Stomach (tissue), 9 donors: ENCODE measurements around the gene LIN7A. TPM values are rescaled to one million over a fixed set of nuclear protein-coding genes. Genes with fewer than 3 reads are reported as not detected.

Experiments
- DNase-seq, 2 donors: peaks; one replicate each; pipeline versions ENCODE4 v3.0.0 to v3.0.0-alpha.2; 2013 to 2019
- H3K27ac ChIP-seq, 5 donors: fragments of 200-600 bp in 4 of 5; sonication (generic) in 4 of 5; one replicate each; pipeline ENCODE4 v1.5.1; 2013 to 2019; ENCODE audit warnings: mild to moderate bottlenecking in 1 of 5, moderate library complexity in 1 of 5
- H3K27me3 ChIP-seq, 3 donors: fragments of 200-600 bp; sonication (generic); one replicate each; pipeline ENCODE4 v1.5.1; 2017 to 2019; ENCODE audit warnings: mixed run types in 1 of 3
- H3K36me3 ChIP-seq, 4 donors: fragments of 200-600 bp; sonication (generic); 1 replicate in 3 of 4; 2 replicates in 1 of 4; pipeline ENCODE4 v1.5.1; 2016 to 2019
- H3K4me1 ChIP-seq, 4 donors: fragments of 200-600 bp; sonication (generic); one replicate each; pipeline ENCODE4 v1.5.1; 2016 to 2019
- H3K4me3 ChIP-seq, 4 donors: fragments of 200-600 bp; sonication (generic) in 3 of 4; one replicate each; pipeline ENCODE4 v1.5.1; 2016 to 2019; ENCODE audit warnings: mild to moderate bottlenecking in 1 of 4
- H3K9me3 ChIP-seq, 4 donors: fragments of 200-600 bp; sonication (generic); one replicate each; pipeline ENCODE4 v1.5.1; 2016 to 2019
- EP300 ChIP-seq: sonication (generic); formaldehyde crosslinking; IDR thresholded peaks from one replicate; pipeline ENCODE4 v1.6.1; 2017; ENCODE audit warnings: antibody characterized with exemption
- POLR2A ChIP-seq, 4 donors: fragments of 450-650 bp; IDR thresholded peaks; one replicate each; pipeline ENCODE4 v1.6.1; 2016; ENCODE audit warnings: antibody characterized with exemption in 4 of 4, control low read depth in 2 of 4, mild to moderate bottlenecking in 1 of 4, moderate library complexity in 1 of 4
- POLR2AphosphoS5 ChIP-seq, 3 donors: sonication (generic); formaldehyde crosslinking; IDR thresholded peaks; one replicate each; pipeline ENCODE4 v1.6.1; 2016; ENCODE audit warnings: antibody characterized with exemption in 3 of 3
- WGBS, 5 donors: extraction: QIAGEN DNeasy Blood & Tissue Kit in 3 of 5; methylation state at CpG; one replicate each; pipeline versions ENCODE4 v1.1.5 to v1.1.7; 2013 to 2018; 5-methylcytosine and 5-hydroxymethylcytosine counted together
- intact Hi-C: fragments of 100-400 bp; cut with DNase I; formaldehyde crosslinking; loops from one replicate; pipeline ENCODE4 v1.15.1; 2023; ENCODE audit warnings: low total_unique reads
- polyA plus RNA-seq, 3 donors: library from polyadenylated mRNA; stranded (reverse); fragments of 200-250 nt; gene quantifications; one replicate each; pipeline ENCODE4 v1.2.3, GENCODE V29; 2013
- total RNA-seq, 5 donors: library from RNA; depleted of rRNA; stranded (reverse); fragments of >200 nt; gene quantifications; one replicate each; pipeline versions ENCODE4 v1.1.0 to v1.2.3, GENCODE V29; 2014 to 2016
- TF ChIP-seq, protein P1 (sequence below), 7 experiments: fragments of 450-650 bp in 4 of 7; fragments of 200-600 bp in 3 of 7; sonication (generic) in 3 of 7; IDR thresholded peaks; one replicate each; pipeline ENCODE4 v1.5.1; 2016 to 2019; ENCODE audit warnings: antibody characterized with exemption in 7 of 7, control low read depth in 2 of 7, mild to moderate bottlenecking in 1 of 7
- donor health status: healthy with polysubstance abuse.
- donor health status: Bipolar disorder and iron deficiency.
- donor health status: healthy.

LIN7A gene
- total and polyA plus RNA-seq, 8 donors: 0.45 to 163 (median 2.7) TPM

DNA sequence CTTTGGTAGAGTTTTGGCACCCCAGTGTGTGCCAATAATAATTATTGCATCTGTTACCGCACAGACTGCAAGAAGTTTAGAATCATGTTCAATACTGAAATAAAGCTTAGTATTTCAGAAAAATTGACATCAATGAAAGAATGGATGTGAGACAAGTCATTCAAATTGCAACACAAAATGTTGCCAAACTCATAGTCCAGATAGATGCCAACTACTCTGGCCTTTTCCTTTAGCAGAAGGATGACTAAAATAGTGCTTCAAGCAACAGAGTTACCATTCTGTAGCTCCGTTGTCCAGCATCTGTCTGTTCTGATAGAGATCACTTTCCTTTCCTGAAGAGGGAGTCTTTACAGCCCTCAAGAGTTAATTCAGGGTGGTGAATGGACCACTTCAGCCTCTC is 77.5 kb downstream of the LIN7A start:
- no peak for DNase-seq
- H3K4me3 ChIP-seq: no peak overlapping the region
- intact Hi-C loops: no loop called here
- no peak overlapping the region for H3K27ac ChIP-seq
- 77 to 90% (median 83%) methylated on average over 2 of the region's 2 CpGs for WGBS, 5 donors
- TF ChIP-seq, protein P1, sequence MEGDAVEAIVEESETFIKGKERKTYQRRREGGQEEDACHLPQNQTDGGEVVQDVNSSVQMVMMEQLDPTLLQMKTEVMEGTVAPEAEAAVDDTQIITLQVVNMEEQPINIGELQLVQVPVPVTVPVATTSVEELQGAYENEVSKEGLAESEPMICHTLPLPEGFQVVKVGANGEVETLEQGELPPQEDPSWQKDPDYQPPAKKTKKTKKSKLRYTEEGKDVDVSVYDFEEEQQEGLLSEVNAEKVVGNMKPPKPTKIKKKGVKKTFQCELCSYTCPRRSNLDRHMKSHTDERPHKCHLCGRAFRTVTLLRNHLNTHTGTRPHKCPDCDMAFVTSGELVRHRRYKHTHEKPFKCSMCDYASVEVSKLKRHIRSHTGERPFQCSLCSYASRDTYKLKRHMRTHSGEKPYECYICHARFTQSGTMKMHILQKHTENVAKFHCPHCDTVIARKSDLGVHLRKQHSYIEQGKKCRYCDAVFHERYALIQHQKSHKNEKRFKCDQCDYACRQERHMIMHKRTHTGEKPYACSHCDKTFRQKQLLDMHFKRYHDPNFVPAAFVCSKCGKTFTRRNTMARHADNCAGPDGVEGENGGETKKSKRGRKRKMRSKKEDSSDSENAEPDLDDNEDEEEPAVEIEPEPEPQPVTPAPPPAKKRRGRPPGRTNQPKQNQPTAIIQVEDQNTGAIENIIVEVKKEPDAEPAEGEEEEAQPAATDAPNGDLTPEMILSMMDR (IDR thresholded peaks at IDR 0.05): no peak
- no peak for TF ChIP-seq POLR2AphosphoS5 (IDR thresholded peaks at IDR 0.05)
- H3K9me3 ChIP-seq: no peaks in the 10 kb centered on the region
- no peaks in the 10 kb centered on the region for H3K36me3 ChIP-seq
- H3K4me1 ChIP-seq: no peaks in the 10 kb centered on the region
- no peaks in the 10 kb centered on the region for H3K27me3 ChIP-seq

DNA sequence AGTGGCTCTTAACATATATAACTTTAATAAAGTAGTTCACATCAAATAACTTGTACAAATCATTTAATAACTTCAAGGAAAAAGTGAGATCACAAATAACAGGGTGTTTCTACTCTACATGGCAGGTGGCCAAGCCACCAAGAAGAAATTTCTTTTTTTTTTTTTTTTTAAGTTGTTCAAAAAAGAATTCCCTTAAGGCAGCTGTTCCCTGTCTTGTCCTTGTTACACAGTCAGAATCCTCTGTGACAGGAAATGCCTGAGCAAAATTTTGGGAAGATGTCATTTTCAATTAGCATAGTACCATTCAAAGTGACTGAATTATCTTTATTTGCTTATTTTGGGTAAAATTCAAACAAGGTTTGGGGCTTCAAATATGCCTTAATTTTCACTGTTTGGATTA is 79.4 kb downstream of the LIN7A start:
- Histone ChIP-seq H3K4me3 (no peak overlapping the region), H3K36me3 (no peaks in the 10 kb centered on the region), H3K9me3 (no peaks in the 10 kb centered on the region), H3K27me3 (no peaks in the 10 kb centered on the region), H3K27ac (no peak overlapping the region), H3K4me1 (no peaks in the 10 kb centered on the region)
- intact Hi-C loops: no loop called here
- TF ChIP-seq POLR2AphosphoS5 (IDR thresholded peaks at IDR 0.05) (no peak), EP300 (no peak), POLR2A (IDR thresholded peaks at IDR 0.05) (no peak)
- TF ChIP-seq, protein P1 (IDR thresholded peaks at IDR 0.05): no peak
- no peak for DNase-seq

DNA sequence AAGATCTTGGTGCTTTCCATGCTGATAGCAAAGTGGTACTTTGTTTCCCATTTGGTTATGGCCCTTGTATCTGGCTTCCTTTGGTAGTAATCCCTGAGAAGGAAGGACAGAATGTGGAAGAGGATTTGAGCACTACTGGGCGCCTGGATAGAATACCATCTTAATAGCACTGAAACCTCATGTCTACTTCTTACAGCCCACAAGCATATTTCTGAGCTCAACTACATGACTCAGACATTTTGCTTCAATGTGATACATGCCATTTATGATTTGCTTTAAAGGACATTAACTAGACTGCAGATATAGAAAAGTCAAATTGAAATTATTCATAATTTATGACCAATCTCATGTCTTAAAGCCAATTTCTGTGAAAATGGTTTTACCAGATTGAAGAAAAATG is 80.4 kb downstream of the LIN7A start:
- no peak overlapping the region for H3K27ac ChIP-seq
- no peaks in the 10 kb centered on the region for H3K9me3 ChIP-seq
- TF ChIP-seq POLR2AphosphoS5 (IDR thresholded peaks at IDR 0.05): no peak
- TF ChIP-seq POLR2A (IDR thresholded peaks at IDR 0.05): no peak
- no peak for TF ChIP-seq EP300
- TF ChIP-seq, protein P1 (IDR thresholded peaks at IDR 0.05): no peak
- no peak overlapping the region for H3K4me3 ChIP-seq
- no peaks in the 10 kb centered on the region for H3K27me3 ChIP-seq
- no peak for DNase-seq
- no peaks in the 10 kb centered on the region for H3K4me1 ChIP-seq
- H3K36me3 ChIP-seq: no peaks in the 10 kb centered on the region
- WGBS, 5 donors: 93 to 97% (median 94%) methylated on average over 1 of the region's 1 CpG
- intact Hi-C loops: no loop called here

GRCh38 chr12:80849337-80849736 is 88.4 kb downstream of the LIN7A start:
- DNase-seq: no peak
- Histone ChIP-seq H3K27me3 (no peaks in the 10 kb centered on the region), H3K9me3 (no peaks in the 10 kb centered on the region), H3K4me3 (no peak overlapping the region), H3K27ac (no peak overlapping the region), H3K36me3 (no peaks in the 10 kb centered on the region), H3K4me1 (no peaks in the 10 kb centered on the region)
- intact Hi-C loops: no loop called here
- TF ChIP-seq, protein P1 (IDR thresholded peaks at IDR 0.05): no peak
- no peak for TF ChIP-seq POLR2AphosphoS5 (IDR thresholded peaks at IDR 0.05)

- H3K4me1 ChIP-seq: no peaks in the 10 kb centered on the region
- no peaks in the 10 kb centered on the region for H3K27me3 ChIP-seq
- intact Hi-C loops: no loop called here
- no peaks in the 10 kb centered on the region for H3K36me3 ChIP-seq
- no peak for DNase-seq
- no peaks in the 10 kb centered on the region for H3K9me3 ChIP-seq
- 68 to 97% (median 88%) methylated on average over 1 of the region's 1 CpG for WGBS, 5 donors
- no peak for TF ChIP-seq POLR2A (IDR thresholded peaks at IDR 0.05)
- TF ChIP-seq, protein P1 (IDR thresholded peaks at IDR 0.05): no peak
- TF ChIP-seq EP300: no peak
- no peak for TF ChIP-seq POLR2AphosphoS5 (IDR thresholded peaks at IDR 0.05)
- H3K4me3 ChIP-seq: no peak overlapping the region
- no peak overlapping the region for H3K27ac ChIP-seq
Measured at GRCh38 chr12:80848858-80849257, 88.9 kb downstream of the LIN7A start.
